ENCODE measurements around the gene APP. TPM values are rescaled to one million over a fixed set of nuclear protein-coding genes. Genes with fewer than 3 reads are reported as not detected.

APP gene
- total RNA-seq, 2 donors from 2014 or later: 506 to 721 TPM

DNA sequence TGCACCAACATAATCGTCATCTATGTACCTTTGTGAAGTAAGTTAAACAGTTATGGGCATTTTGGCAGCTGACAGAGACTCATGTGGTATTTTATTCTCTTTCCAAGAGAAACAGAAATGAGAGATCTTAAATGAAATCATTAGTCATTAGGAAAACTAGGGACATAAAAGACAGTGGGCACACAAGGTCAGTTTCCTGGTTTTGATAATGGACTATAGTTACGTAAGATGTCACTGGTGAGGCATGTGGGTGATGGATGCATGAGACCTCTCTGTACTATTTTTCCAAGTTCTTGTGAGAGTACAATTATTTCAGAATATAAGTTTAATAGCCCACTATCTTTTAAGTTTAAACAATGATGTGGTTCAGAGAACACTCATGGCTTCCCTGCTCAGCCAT is 216.9 kb downstream of the APP start:
- DNase-seq: no peak
- Histone ChIP-seq H3K4me3 (no peak overlapping the region), H3K4me1 (no peaks in the 10 kb centered on the region), H3K27ac (no peak overlapping the region), H3K27me3 (no peaks in the 10 kb centered on the region), H3K36me3 (no peaks in the 10 kb centered on the region), H3K9me3 (no peaks in the 10 kb centered on the region), H3K9ac (ENCODE audit: low read depth in 2 of 2, low read length in 2 of 2) (no peak overlapping the region)
- TF ChIP-seq, protein P1, sequence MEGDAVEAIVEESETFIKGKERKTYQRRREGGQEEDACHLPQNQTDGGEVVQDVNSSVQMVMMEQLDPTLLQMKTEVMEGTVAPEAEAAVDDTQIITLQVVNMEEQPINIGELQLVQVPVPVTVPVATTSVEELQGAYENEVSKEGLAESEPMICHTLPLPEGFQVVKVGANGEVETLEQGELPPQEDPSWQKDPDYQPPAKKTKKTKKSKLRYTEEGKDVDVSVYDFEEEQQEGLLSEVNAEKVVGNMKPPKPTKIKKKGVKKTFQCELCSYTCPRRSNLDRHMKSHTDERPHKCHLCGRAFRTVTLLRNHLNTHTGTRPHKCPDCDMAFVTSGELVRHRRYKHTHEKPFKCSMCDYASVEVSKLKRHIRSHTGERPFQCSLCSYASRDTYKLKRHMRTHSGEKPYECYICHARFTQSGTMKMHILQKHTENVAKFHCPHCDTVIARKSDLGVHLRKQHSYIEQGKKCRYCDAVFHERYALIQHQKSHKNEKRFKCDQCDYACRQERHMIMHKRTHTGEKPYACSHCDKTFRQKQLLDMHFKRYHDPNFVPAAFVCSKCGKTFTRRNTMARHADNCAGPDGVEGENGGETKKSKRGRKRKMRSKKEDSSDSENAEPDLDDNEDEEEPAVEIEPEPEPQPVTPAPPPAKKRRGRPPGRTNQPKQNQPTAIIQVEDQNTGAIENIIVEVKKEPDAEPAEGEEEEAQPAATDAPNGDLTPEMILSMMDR (IDR thresholded peaks at IDR 0.05): no peak
- intact Hi-C loops (cut with DNase I): no loop called here

DNA sequence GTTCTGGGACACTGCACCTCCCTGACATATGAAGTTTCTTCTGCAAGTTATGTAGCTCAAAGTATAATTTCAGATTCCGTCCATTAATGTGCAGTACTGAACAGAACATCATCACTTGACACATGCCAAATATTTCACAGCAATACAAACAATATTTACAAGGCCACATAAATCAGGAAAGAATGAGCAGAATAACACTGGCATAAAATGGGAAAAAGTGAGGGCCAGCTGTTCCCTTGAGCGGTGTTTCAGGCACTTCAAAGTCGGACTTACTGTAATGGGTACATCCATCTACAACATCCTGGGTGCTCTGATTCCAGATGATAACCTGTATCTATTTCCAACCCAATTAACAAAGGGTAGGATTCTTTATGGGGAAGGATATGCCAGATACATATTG is 217.4 kb downstream of the APP start:
- no peak for DNase-seq
- no peak overlapping the region for H3K4me3 ChIP-seq
- H3K9ac ChIP-seq (ENCODE audit: low read depth in 2 of 2, low read length in 2 of 2): no peak overlapping the region
- no peaks in the 10 kb centered on the region for H3K36me3 ChIP-seq
- no peaks in the 10 kb centered on the region for H3K4me1 ChIP-seq
- no peaks in the 10 kb centered on the region for H3K9me3 ChIP-seq
- no peak overlapping the region for H3K27ac ChIP-seq
- no peaks in the 10 kb centered on the region for H3K27me3 ChIP-seq
- TF ChIP-seq, protein P1 (IDR thresholded peaks at IDR 0.05): no peak
- intact Hi-C loops (cut with DNase I): no loop called here

DNA sequence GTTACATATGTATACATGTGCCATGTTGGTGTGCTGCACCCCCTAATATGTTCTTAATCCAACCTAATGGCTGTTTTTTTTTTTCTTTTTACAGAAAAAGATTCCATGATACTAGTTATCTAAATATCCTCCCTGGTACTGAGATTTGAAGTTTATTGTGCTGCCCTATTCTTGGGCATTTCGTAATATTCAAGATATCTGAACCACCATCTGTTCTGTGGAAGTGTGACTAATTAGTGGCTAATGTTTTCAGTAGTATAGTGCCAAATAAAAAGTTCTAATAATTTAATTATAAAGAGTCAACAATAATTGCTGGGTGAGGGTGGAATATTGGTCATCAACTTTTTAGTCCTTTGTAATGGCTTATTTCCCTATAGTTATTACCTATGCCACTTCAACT is 218.3 kb downstream of the APP start:
- Histone ChIP-seq H3K4me3 (no peak overlapping the region), H3K27me3 (no peaks in the 10 kb centered on the region), H3K27ac (no peak overlapping the region), H3K4me1 (no peaks in the 10 kb centered on the region), H3K36me3 (no peaks in the 10 kb centered on the region), H3K9me3 (no peaks in the 10 kb centered on the region), H3K9ac (ENCODE audit: low read depth in 2 of 2, low read length in 2 of 2) (no peak overlapping the region)
- intact Hi-C loops (cut with DNase I): no loop called here
- no peak for DNase-seq
- TF ChIP-seq, protein P1 (IDR thresholded peaks at IDR 0.05): no peak

DNA sequence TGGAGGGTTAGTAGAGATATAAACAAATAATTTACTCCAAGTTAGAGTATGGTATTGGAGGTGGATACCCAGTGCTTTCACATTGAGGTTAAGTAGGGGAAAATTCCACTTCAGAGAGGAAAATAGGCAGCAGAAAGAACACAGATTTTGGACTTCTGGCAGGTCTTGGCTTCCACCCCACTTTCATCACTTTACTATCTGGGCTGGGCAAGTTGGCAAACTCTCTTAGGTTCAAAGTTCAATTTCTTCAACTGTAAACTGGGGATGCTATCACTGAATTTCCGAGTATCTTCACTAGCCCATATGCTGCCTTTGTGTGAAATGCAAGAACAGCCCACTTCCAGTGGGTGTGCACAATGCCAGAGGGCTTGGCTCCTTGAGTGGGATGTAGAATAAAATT is 220.9 kb downstream of the APP start:
- H3K27ac ChIP-seq: peak overlapping the region; percentile 24
- no peak overlapping the region for H3K4me3 ChIP-seq
- no peaks in the 10 kb centered on the region for H3K27me3 ChIP-seq
- H3K9me3 ChIP-seq: no peaks in the 10 kb centered on the region
- intact Hi-C loops (cut with DNase I): no loop called here
- H3K4me1 ChIP-seq: no peaks in the 10 kb centered on the region
- H3K9ac ChIP-seq (ENCODE audit: low read depth in 2 of 2, low read length in 2 of 2): no peak overlapping the region
- TF ChIP-seq, protein P1 (IDR thresholded peaks at IDR 0.05): no peak
- peak; percentile 72 for DNase-seq
- H3K36me3 ChIP-seq: no peaks in the 10 kb centered on the region

DNA sequence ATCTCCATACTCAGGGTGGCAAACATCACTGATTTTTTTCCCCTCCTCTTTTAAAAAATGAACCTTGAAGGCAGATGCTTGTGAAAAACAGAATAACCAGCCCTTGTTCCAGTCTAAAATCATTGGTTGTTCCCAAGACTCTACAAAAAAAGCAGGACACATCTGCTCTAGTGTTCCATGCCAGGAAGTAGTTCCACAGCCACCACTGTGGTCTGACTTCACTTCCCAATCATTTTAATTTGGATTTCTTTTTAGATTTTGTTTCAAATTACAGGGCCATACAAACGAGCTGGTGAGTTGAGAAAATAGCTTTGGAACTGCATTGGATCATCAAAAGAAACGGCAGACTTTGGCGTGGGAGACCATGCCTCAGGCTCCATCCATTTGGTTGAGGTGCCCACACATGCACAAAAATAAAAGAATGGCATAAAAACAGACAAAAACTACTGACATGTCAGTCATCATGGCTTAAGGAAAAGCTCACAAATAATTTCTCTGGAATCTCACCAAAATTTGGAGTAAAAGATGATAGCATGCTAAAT is 225.8 kb downstream of the APP start:
- H3K4me3 ChIP-seq: no peak overlapping the region

More for the DNA sequence above, 225.8 kb downstream of the APP start:
- no peaks in the 10 kb centered on the region for H3K9me3 ChIP-seq
- intact Hi-C loops (cut with DNase I): no loop called here
- no peaks in the 10 kb centered on the region for H3K36me3 ChIP-seq
- no peak overlapping the region for H3K27ac ChIP-seq
- no peaks in the 10 kb centered on the region for H3K4me1 ChIP-seq
- H3K27me3 ChIP-seq: no peaks in the 10 kb centered on the region
- TF ChIP-seq, protein P1 (IDR thresholded peaks at IDR 0.05): no peak
- DNase-seq: no peak
- no peak overlapping the region for H3K9ac ChIP-seq (ENCODE audit: low read depth in 2 of 2, low read length in 2 of 2)

Measured in colonic mucosa (tissue), 4 donors.